Suprapubic skin (tissue), 4 donors: Measurements from ENCODE around the gene STAG2.
A peak's percentile ranks its signal among the peaks of the same experiment; 100 is the strongest.

ENCODE experiments used
- CTCF ChIP-seq, 2 donors: fragments of 200-600 bp in 1 of 2; fragments of 450-650 bp in 1 of 2; sonication (generic) in 1 of 2; IDR thresholded peaks; one replicate each; pipeline ENCODE4 v1.5.1; 2016 to 2019; ENCODE audit warnings: antibody characterized with exemption in 2 of 2, mild to moderate bottlenecking in 1 of 2, moderate library complexity in 1 of 2
- EP300 ChIP-seq: sonication (generic); formaldehyde crosslinking; IDR thresholded peaks from one replicate; pipeline ENCODE4 v1.6.1; 2017; ENCODE audit warnings: antibody characterized with exemption
- POLR2A ChIP-seq, 2 donors: fragments of 450-650 bp; IDR thresholded peaks; one replicate each; pipeline ENCODE4 v1.6.1; 2017; ENCODE audit warnings: antibody characterized with exemption in 2 of 2, mild to moderate bottlenecking in 2 of 2, moderate library complexity in 2 of 2
- POLR2AphosphoS5 ChIP-seq, 3 donors: sonication (generic); formaldehyde crosslinking; IDR thresholded peaks; one replicate each; pipeline ENCODE4 v1.6.1; 2017; ENCODE audit warnings: antibody characterized with exemption in 3 of 3

GRCh38 chrX:124098089-124098488 is 136.6 kb downstream of the STAG2 start:
- no peak for TF ChIP-seq EP300
- peak in 1 of 2 donors; percentile 31 for TF ChIP-seq CTCF (IDR thresholded peaks at IDR 0.05)
- TF ChIP-seq POLR2A (IDR thresholded peaks at IDR 0.05), result no peak
- TF ChIP-seq POLR2AphosphoS5 (IDR thresholded peaks at IDR 0.05), result no peak
